GM20000 (cell line): Measurements from ENCODE around the gene TMEM178B.

Source experiments
- DNase-seq: peaks from one replicate; pipeline ENCODE4 v3.0.0; 2012; ENCODE audit warnings: low spot score
- CTCF ChIP-seq: IDR thresholded peaks from 2 replicates; pipeline ENCODE4 v1.5.1; 2012; ENCODE audit warnings: mild to moderate bottlenecking, control low read depth; ENCODE audit errors: extremely low read depth, missing control alignments

The TMEM178B gene

GRCh38 chr7:141231018-141231792 lies 157.3 kb downstream of the TMEM178B start:
- peak; percentile 12 for TF ChIP-seq CTCF
- no peak for DNase-seq

GRCh38 chr7:141232286-141233051 lies 158.6 kb downstream of the TMEM178B start:
- no peak for TF ChIP-seq CTCF
- no peak for DNase-seq

GRCh38 chr7:141234335-141235105 lies 160.7 kb downstream of the TMEM178B start:
- TF ChIP-seq CTCF, result no peak
- no peak for DNase-seq

GRCh38 chr7:141235656-141236055 lies 161.8 kb downstream of the TMEM178B start:
- no peak for DNase-seq
- no peak for TF ChIP-seq CTCF

- no peak for TF ChIP-seq CTCF
- no peak for DNase-seq
Observed at GRCh38 chr7:141238596-141239243, 164.9 kb downstream of the TMEM178B start.

GRCh38 chr7:141239661-141240060 lies 165.8 kb downstream of the TMEM178B start:
- DNase-seq, result no peak
- no peak for TF ChIP-seq CTCF
